ENCODE measurements around the gene KCNMA1.

KCNMA1 gene

GRCh38 chr10:77644557-77645243 is 7.1 kb upstream of the KCNMA1 start:
- peaks cover 3% of the 10 kb centered on the region for H3K79me1 ChIP-seq (replicated peaks; ENCODE audit: low read length, poor library complexity, severe bottlenecking)
- no peak for DNase-seq
- H4K8ac ChIP-seq (ENCODE audit: low read length): no peak overlapping the region
- H4K91ac ChIP-seq (ENCODE audit: low read length): no peak overlapping the region
- H2AK5ac ChIP-seq (ENCODE audit: low read length, severe bottlenecking): no peak overlapping the region
- H3K23ac ChIP-seq (ENCODE audit: low read length in 2 of 2): no peak overlapping the region
- H3K36me3 ChIP-seq (ENCODE audit: control insufficient read depth in 1 of 2, insufficient read depth in 2 of 2, low read depth in 1 of 2, low read length in 2 of 2): no peaks in the 10 kb centered on the region
- no peaks in the 10 kb centered on the region for H3K9me3 ChIP-seq (ENCODE audit: control insufficient read depth, low read length)
- no peak overlapping the region for H3K14ac ChIP-seq (ENCODE audit: low read length in 2 of 2)
- H3K9ac ChIP-seq (ENCODE audit: low read length): no peak overlapping the region
- H3K27me3 ChIP-seq (ENCODE audit: control insufficient read depth in 1 of 2, insufficient read depth in 1 of 2, low read length in 2 of 2): peaks cover 0 to 17% of the 10 kb centered on the region in 2 experiments
- no peak overlapping the region for H3K4ac ChIP-seq (ENCODE audit: low read depth in 1 of 2, low read length in 2 of 2)
- H3K4me2 ChIP-seq (ENCODE audit: low read length, poor library complexity, severe bottlenecking): no peak overlapping the region
- H2BK120ac ChIP-seq (ENCODE audit: low read depth, low read length): no peak overlapping the region
- peaks cover 1% of the 10 kb centered on the region for H3K4me1 ChIP-seq (ENCODE audit: control insufficient read depth, insufficient read depth, low read depth, low read length)
- no peak overlapping the region for H2BK12ac ChIP-seq (ENCODE audit: low read length in 2 of 2)
- no peak overlapping the region for H2BK15ac ChIP-seq (ENCODE audit: low read depth, poor library complexity, severe bottlenecking)
- H3K4me3 ChIP-seq (ENCODE audit: insufficient read depth in 1 of 2, low read depth in 1 of 2, low read length in 2 of 2): no peak overlapping the region
- WGBS: 100% methylated on average over 2 of the region's 4 CpGs
- no peak overlapping the region for H2AFZ ChIP-seq (ENCODE audit: low read depth, low read length)
- no peak overlapping the region for H2BK5ac ChIP-seq (ENCODE audit: low read depth, low read length, poor library complexity, severe bottlenecking)
- no peak overlapping the region for H3K27ac ChIP-seq (ENCODE audit: low read length, poor library complexity, severe bottlenecking)
- no peak overlapping the region for H3K18ac ChIP-seq (ENCODE audit: low read depth in 1 of 2, low read length in 2 of 2)

- no peaks in the 10 kb centered on the region for H3K9me3 ChIP-seq (ENCODE audit: control insufficient read depth, low read length)
- H2AK5ac ChIP-seq (ENCODE audit: low read length, severe bottlenecking): no peak overlapping the region
- H2BK12ac ChIP-seq (ENCODE audit: low read length in 2 of 2): no peak overlapping the region
- no peak overlapping the region for H3K23ac ChIP-seq (ENCODE audit: low read length in 2 of 2)
- H3K9ac ChIP-seq (ENCODE audit: low read length): no peak overlapping the region
- no peak overlapping the region for H3K4me3 ChIP-seq (ENCODE audit: insufficient read depth in 1 of 2, low read depth in 1 of 2, low read length in 2 of 2)
- H3K79me1 ChIP-seq (replicated peaks; ENCODE audit: low read length, poor library complexity, severe bottlenecking): peaks cover 3% of the 10 kb centered on the region
- no peaks in the 10 kb centered on the region for H3K36me3 ChIP-seq (ENCODE audit: control insufficient read depth in 1 of 2, insufficient read depth in 2 of 2, low read depth in 1 of 2, low read length in 2 of 2)
- H3K27ac ChIP-seq (ENCODE audit: low read length, poor library complexity, severe bottlenecking): no peak overlapping the region
- no peak overlapping the region for H4K8ac ChIP-seq (ENCODE audit: low read length)
- H2BK15ac ChIP-seq (ENCODE audit: low read depth, poor library complexity, severe bottlenecking): no peak overlapping the region
- H3K4ac ChIP-seq (ENCODE audit: low read depth in 1 of 2, low read length in 2 of 2): peak overlapping the region in 1 of 2 experiments; percentile 13
- no peak overlapping the region for H4K91ac ChIP-seq (ENCODE audit: low read length)
- H3K18ac ChIP-seq (ENCODE audit: low read depth in 1 of 2, low read length in 2 of 2): no peak overlapping the region
- no peak overlapping the region for H3K14ac ChIP-seq (ENCODE audit: low read length in 2 of 2)
- H2BK120ac ChIP-seq (ENCODE audit: low read depth, low read length): no peak overlapping the region
- H3K27me3 ChIP-seq (ENCODE audit: control insufficient read depth in 1 of 2, insufficient read depth in 1 of 2, low read length in 2 of 2): peaks cover 0 to 17% of the 10 kb centered on the region in 2 experiments
- peak; percentile 71 for DNase-seq
- WGBS: 47% methylated on average over 6 of the region's 6 CpGs
- no peak overlapping the region for H3K4me2 ChIP-seq (ENCODE audit: low read length, poor library complexity, severe bottlenecking)
- peaks cover 1% of the 10 kb centered on the region for H3K4me1 ChIP-seq (ENCODE audit: control insufficient read depth, insufficient read depth, low read depth, low read length)
- H2AFZ ChIP-seq (ENCODE audit: low read depth, low read length): no peak overlapping the region
- H2BK5ac ChIP-seq (ENCODE audit: low read depth, low read length, poor library complexity, severe bottlenecking): no peak overlapping the region
Measured at GRCh38 chr10:77643795-77644468, 6.3 kb upstream of the KCNMA1 start.

GRCh38 chr10:77641788-77642397 is 4.3 kb upstream of the KCNMA1 start:
- Histone ChIP-seq H3K79me1 (replicated peaks; ENCODE audit: low read length, poor library complexity, severe bottlenecking) (peaks cover 8% of the 10 kb centered on the region), H2AFZ (ENCODE audit: low read depth, low read length) (no peak overlapping the region), H3K23ac (ENCODE audit: low read length in 2 of 2) (no peak overlapping the region), H3K9me3 (ENCODE audit: control insufficient read depth, low read length) (no peaks in the 10 kb centered on the region), H4K8ac (ENCODE audit: low read length) (no peak overlapping the region), H2BK120ac (ENCODE audit: low read depth, low read length) (no peak overlapping the region), H3K36me3 (ENCODE audit: control insufficient read depth in 1 of 2, insufficient read depth in 2 of 2, low read depth in 1 of 2, low read length in 2 of 2) (no peaks in the 10 kb centered on the region), H3K4me1 (ENCODE audit: control insufficient read depth, insufficient read depth, low read depth, low read length) (peaks cover 8% of the 10 kb centered on the region), H3K27me3 (ENCODE audit: control insufficient read depth in 1 of 2, insufficient read depth in 1 of 2, low read length in 2 of 2) (peaks cover 0 to 13% of the 10 kb centered on the region in 2 experiments), H3K18ac (ENCODE audit: low read depth in 1 of 2, low read length in 2 of 2) (no peak overlapping the region), H3K4me3 (ENCODE audit: insufficient read depth in 1 of 2, low read depth in 1 of 2, low read length in 2 of 2) (no peak overlapping the region), H3K4me2 (ENCODE audit: low read length, poor library complexity, severe bottlenecking) (no peak overlapping the region), H3K14ac (ENCODE audit: low read length in 2 of 2) (no peak overlapping the region), H3K4ac (ENCODE audit: low read depth in 1 of 2, low read length in 2 of 2) (no peak overlapping the region), H3K27ac (ENCODE audit: low read length, poor library complexity, severe bottlenecking) (no peak overlapping the region), H4K91ac (ENCODE audit: low read length) (no peak overlapping the region), H2BK15ac (ENCODE audit: low read depth, poor library complexity, severe bottlenecking) (no peak overlapping the region), H2AK5ac (ENCODE audit: low read length, severe bottlenecking) (no peak overlapping the region), H2BK5ac (ENCODE audit: low read depth, low read length, poor library complexity, severe bottlenecking) (no peak overlapping the region), H3K9ac (ENCODE audit: low read length) (peak overlapping the region; percentile 13), H2BK12ac (ENCODE audit: low read length in 2 of 2) (no peak overlapping the region)
- WGBS: 0% methylated on average over 5 of the region's 5 CpGs
- peak; percentile 78 for DNase-seq

- no peak overlapping the region for H3K4me2 ChIP-seq (ENCODE audit: low read length, poor library complexity, severe bottlenecking)
- H3K36me3 ChIP-seq (ENCODE audit: control insufficient read depth in 1 of 2, insufficient read depth in 2 of 2, low read depth in 1 of 2, low read length in 2 of 2): no peaks in the 10 kb centered on the region
- peaks cover 0 to 7% of the 10 kb centered on the region in 2 experiments for H3K27me3 ChIP-seq (ENCODE audit: control insufficient read depth in 1 of 2, insufficient read depth in 1 of 2, low read length in 2 of 2)
- no peak overlapping the region for H3K9ac ChIP-seq (ENCODE audit: low read length)
- H4K8ac ChIP-seq (ENCODE audit: low read length): no peak overlapping the region
- no peak overlapping the region for H2AFZ ChIP-seq (ENCODE audit: low read depth, low read length)
- no peak for DNase-seq
- H3K23ac ChIP-seq (ENCODE audit: low read length in 2 of 2): no peak overlapping the region
- 46% methylated on average over 1 of the region's 1 CpG for WGBS
- no peak overlapping the region for H3K14ac ChIP-seq (ENCODE audit: low read length in 2 of 2)
- no peaks in the 10 kb centered on the region for H3K9me3 ChIP-seq (ENCODE audit: control insufficient read depth, low read length)
- H4K91ac ChIP-seq (ENCODE audit: low read length): no peak overlapping the region
- H3K4ac ChIP-seq (ENCODE audit: low read depth in 1 of 2, low read length in 2 of 2): peak overlapping the region in 1 of 2 experiments; percentile 70
- H2BK120ac ChIP-seq (ENCODE audit: low read depth, low read length): no peak overlapping the region
- peak overlapping the region in 1 of 2 experiments; percentile 41 for H3K18ac ChIP-seq (ENCODE audit: low read depth in 1 of 2, low read length in 2 of 2)
- H3K4me3 ChIP-seq (ENCODE audit: insufficient read depth in 1 of 2, low read depth in 1 of 2, low read length in 2 of 2): no peak overlapping the region
- no peak overlapping the region for H2AK5ac ChIP-seq (ENCODE audit: low read length, severe bottlenecking)
- H3K79me1 ChIP-seq (replicated peaks; ENCODE audit: low read length, poor library complexity, severe bottlenecking): peaks cover 8% of the 10 kb centered on the region
- no peak overlapping the region for H2BK15ac ChIP-seq (ENCODE audit: low read depth, poor library complexity, severe bottlenecking)
- H2BK12ac ChIP-seq (ENCODE audit: low read length in 2 of 2): peak overlapping the region in 1 of 2 experiments; percentile 4
- peaks cover 14% of the 10 kb centered on the region for H3K4me1 ChIP-seq (ENCODE audit: control insufficient read depth, insufficient read depth, low read depth, low read length)
- H2BK5ac ChIP-seq (ENCODE audit: low read depth, low read length, poor library complexity, severe bottlenecking): no peak overlapping the region
- no peak overlapping the region for H3K27ac ChIP-seq (ENCODE audit: low read length, poor library complexity, severe bottlenecking)
Measured at GRCh38 chr10:77641344-77641743, 3.7 kb upstream of the KCNMA1 start.

Measured in mesenchymal stem cell (in vitro differentiated cells and primary cell).